Myocyte (in vitro differentiated cells): Measurements from ENCODE around the gene MGAT4B. TPM values are rescaled to one million over a fixed set of nuclear protein-coding genes. Genes with fewer than 3 reads are reported as not detected.

Source experiments
- DNase-seq: peaks from one replicate; pipeline ENCODE4 v3.0.0-alpha.2; 2012; ENCODE audit warnings: low read depth
- total RNA-seq: library from RNA; depleted of rRNA; stranded (reverse); fragments of >200 nt; gene quantifications from 2 replicates; pipeline ENCODE4 v1.2.3, GENCODE V29; 2014

MGAT4B gene
- total RNA-seq, 1 donor from 2014 or later = 125 TPM

GRCh38 chr5:179827680-179828079, 21.0 kb upstream of the MGAT4B start:
- peak; percentile 70 for DNase-seq

- DNase-seq = peak; percentile 75
Observed at GRCh38 chr5:179825655-179826182, 19.1 kb upstream of the MGAT4B start.

- no peak for DNase-seq
Observed at GRCh38 chr5:179824745-179825112, 18.1 kb upstream of the MGAT4B start.

GRCh38 chr5:179823937-179824744, 17.5 kb upstream of the MGAT4B start:
- DNase-seq = no peak

GRCh38 chr5:179822444-179822990, 15.9 kb upstream of the MGAT4B start:
- no peak for DNase-seq

GRCh38 chr5:179822059-179822432, 15.4 kb upstream of the MGAT4B start:
- DNase-seq = no peak

GRCh38 chr5:179821298-179822058, 14.8 kb upstream of the MGAT4B start:
- peak; percentile 92 for DNase-seq

GRCh38 chr5:179820483-179821297, 14.0 kb upstream of the MGAT4B start, which contains the start of gene SQSTM1:
Gene SQSTM1 (plus strand): TSS chr5:179820905. CDS start chr5:179820937, 32 bp downstream.
- peak; percentile 84 for DNase-seq

- no peak for DNase-seq
Observed at GRCh38 chr5:179820127-179820482, 13.4 kb upstream of the MGAT4B start.

- DNase-seq = peak; percentile 90
Observed at GRCh38 chr5:179819296-179820126, 12.8 kb upstream of the MGAT4B start.

- DNase-seq = peak; percentile 95
Observed at GRCh38 chr5:179818746-179819295, 12.2 kb upstream of the MGAT4B start.

GRCh38 chr5:179817890-179818745, 11.5 kb upstream of the MGAT4B start:
- DNase-seq = no peak

- DNase-seq = no peak
Observed at GRCh38 chr5:179817470-179817840, 10.8 kb upstream of the MGAT4B start.

GRCh38 chr5:179816796-179817469, 10.3 kb upstream of the MGAT4B start:
- DNase-seq = no peak

GRCh38 chr5:179816401-179816795, 9.7 kb upstream of the MGAT4B start:
- DNase-seq = no peak

- no peak for DNase-seq
Observed at GRCh38 chr5:179815491-179816249, 9.0 kb upstream of the MGAT4B start.

- DNase-seq = no peak
Observed at GRCh38 chr5:179814090-179814489, 7.4 kb upstream of the MGAT4B start.
